K562 (cell line): ENCODE measurements around the gene MCM6. TPM values are rescaled to one million over a fixed set of nuclear protein-coding genes. Genes with fewer than 3 reads are reported as not detected.

Source experiments
- CXXC5 ChIP-seq: fragments of 250-450 bp; sonication (Bioruptor Pico); IDR thresholded peaks from 2 replicates; pipeline ENCODE4 v1.8.0; 2022; ENCODE audit warnings: inconsistent platforms, mild to moderate bottlenecking, moderate library complexity
- DACH1 ChIP-seq: fragments of 450-650 bp; IDR thresholded peaks from 2 replicates; pipeline ENCODE4 v1.6.1; 2018; ENCODE audit not compliant: partially characterized antibody
- DIDO1 ChIP-seq: fragments of 450-650 bp; IDR thresholded peaks from 2 replicates; pipeline ENCODE4 v1.6.1; 2016; ENCODE audit warnings: low read depth, missing biosample characterization, missing genetic modification characterization
- ERF ChIP-seq: fragments of 450-650 bp; formaldehyde crosslinking; IDR thresholded peaks from 2 replicates; pipeline ENCODE4 v1.4.0; 2020; ENCODE audit warnings: mild to moderate bottlenecking, mixed read lengths
- FOS ChIP-seq: IDR thresholded peaks from 3 replicates; pipeline ENCODE4 v1.6.1; 2011; ENCODE audit not compliant: insufficient read length; ENCODE audit errors: extremely low read depth
- FOXJ3 ChIP-seq: sonication (generic); formaldehyde crosslinking; IDR thresholded peaks from 2 replicates; pipeline ENCODE4 v1.4.0; 2020; ENCODE audit warnings: mild to moderate bottlenecking, missing genetic modification reagents
- GTF2A2 ChIP-seq: IDR thresholded peaks from 2 replicates; pipeline ENCODE4 v1.6.1; 2016; ENCODE audit warnings: mild to moderate bottlenecking, missing genetic modification characterization, missing compliant biosample characterization
- HEY1 ChIP-seq: fragments of 250-450 bp; sonication (Bioruptor Pico); IDR thresholded peaks from 2 replicates; pipeline ENCODE4 v1.5.0; 2020; ENCODE audit warnings: mild to moderate bottlenecking, moderate library complexity, borderline replicate concordance
- HNRNPK ChIP-seq: fragments of 200-400 bp; formaldehyde crosslinking; IDR thresholded peaks from one replicate; pipeline ENCODE4 v1.6.1; 2018; ENCODE audit warnings: mild to moderate bottlenecking, low read depth, low read length; ENCODE audit not compliant: poor library complexity, severe bottlenecking
- KAT8 ChIP-seq: fragments of 450-650 bp; IDR thresholded peaks from 2 replicates; pipeline ENCODE4 v1.6.1; 2016; ENCODE audit warnings: low read depth, mild to moderate bottlenecking
- MIER1 ChIP-seq: fragments of 450-650 bp; IDR thresholded peaks from 2 replicates; pipeline ENCODE4 v1.6.1; 2016; ENCODE audit warnings: antibody characterized with exemption, mild to moderate bottlenecking, low read depth
- MYBL2 ChIP-seq, 2 experiments: fragments of 450-650 bp in 1 of 2; sonication (generic) in 1 of 2; formaldehyde crosslinking in 1 of 2; IDR thresholded peaks; 2 replicates each; pipeline versions ENCODE4 v1.6.1 to v1.8.1; 2017 to 2022; ENCODE audit warnings: borderline replicate concordance in 1 of 2, inconsistent platforms in 1 of 2, low read depth in 1 of 2, mild to moderate bottlenecking in 1 of 2, missing genetic modification reagents in 1 of 2, moderate library complexity in 1 of 2
- NCOA2 ChIP-seq, 2 experiments: fragments of 450-650 bp; IDR thresholded peaks; 2 replicates each; pipeline ENCODE4 v1.6.1; 2018; ENCODE audit warnings: mild to moderate bottlenecking in 2 of 2, moderate library complexity in 1 of 2; ENCODE audit not compliant: partially characterized antibody in 2 of 2
- NCOR1 ChIP-seq: fragments of 450-650 bp; IDR thresholded peaks from 2 replicates; pipeline ENCODE4 v1.6.1; 2016; ENCODE audit warnings: mild to moderate bottlenecking, moderate library complexity
- NR2C1 ChIP-seq, 2 experiments: fragments of 450-650 bp; IDR thresholded peaks; 2 replicates each; pipeline ENCODE4 v1.6.1; 2017; ENCODE audit warnings: mild to moderate bottlenecking in 2 of 2, antibody characterized with exemption in 1 of 2, inconsistent platforms in 1 of 2, missing compliant biosample characterization in 1 of 2, missing genetic modification characterization in 1 of 2
- POLR2H ChIP-seq: IDR thresholded peaks from 2 replicates; pipeline ENCODE4 v1.6.1; 2016; ENCODE audit warnings: missing genetic modification characterization, low read depth, mild to moderate bottlenecking, control low read depth, missing compliant biosample characterization, moderate library complexity
- SRSF7 ChIP-seq: fragments of 200-400 bp; formaldehyde crosslinking; optimal IDR thresholded peaks from 2 replicates; pipeline ENCODE3; 2017; ENCODE audit warnings: mild to moderate bottlenecking, low read depth, low read length
- TARDBP ChIP-seq: fragments of 450-650 bp; IDR thresholded peaks from 2 replicates; pipeline ENCODE4 v1.6.1; 2016
- ZBTB17 ChIP-seq: fragments of 450-650 bp; formaldehyde crosslinking; IDR thresholded peaks from 2 replicates; pipeline ENCODE4 v1.4.0; 2020; ENCODE audit warnings: mild to moderate bottlenecking
- ZFP1 ChIP-seq: fragments of 450-650 bp; formaldehyde crosslinking; IDR thresholded peaks from 2 replicates; pipeline ENCODE4 v1.4.0; 2020; ENCODE audit warnings: mild to moderate bottlenecking, mixed read lengths
- ZNF77 ChIP-seq: fragments of 250-450 bp; sonication (Bioruptor Pico); IDR thresholded peaks from 2 replicates; pipeline ENCODE4 v1.5.0; 2020
- ZSCAN29 ChIP-seq: fragments of 450-650 bp; IDR thresholded peaks from 2 replicates; pipeline ENCODE4 v1.6.1; 2017
- polyA plus RNA-seq, 8 experiments: library from polyadenylated mRNA; depleted of rRNA in 4 of 8; stranded (reverse) in 5 of 8; unstranded in 3 of 8; fragments of >200 nt; fragmentation: Nextera tagmentation in 2 of 8; fragmentation: Illumina TruSeq in 1 of 8; extraction: Ambion mirVana in 2 of 8; extraction: Trizol in 1 of 8; gene quantifications; 2 replicates each; pipeline versions ENCODE4 v1.2.1 to v1.2.3, GENCODE V29; 2011 to 2014; ENCODE audit warnings: inconsistent platforms in 1 of 8, missing spikeins in 1 of 8
- total RNA-seq, 7 experiments: library from RNA; depleted of rRNA in 6 of 7; stranded (reverse); fragments of >200 nt in 6 of 7; fragmentation: Illumina TruSeq in 2 of 7; extraction: Trizol in 2 of 7; gene quantifications; 2 replicates each; pipeline versions ENCODE4 v1.2.1 to v1.2.3, GENCODE V29; 2011 to 2021; ENCODE audit warnings: low replicate concordance in 1 of 7
- TF ChIP-seq, protein P1 (sequence below), 2 experiments: fragments of 450-650 bp in 1 of 2; sonication (generic) in 1 of 2; formaldehyde crosslinking in 1 of 2; IDR thresholded peaks in 1 of 2; conservative IDR thresholded peaks in 1 of 2; 2 replicates each; pipeline versions ENCODE4 v1.6.1 to v1.8.1; 2016 to 2023; ENCODE audit warnings: mild to moderate bottlenecking in 2 of 2, moderate library complexity in 2 of 2, inconsistent platforms in 1 of 2, missing genetic modification reagents in 1 of 2
- TF ChIP-seq, protein P2 (sequence below), 2 experiments: fragments of 450-650 bp in 1 of 2; sonication (generic) in 1 of 2; formaldehyde crosslinking; conservative IDR thresholded peaks; 2 replicates each; pipeline versions ENCODE4 v1.4.0 to v1.8.1; 2020 to 2022; ENCODE audit warnings: mild to moderate bottlenecking in 1 of 2, missing genetic modification reagents in 1 of 2
- TF ChIP-seq, protein P3 (sequence below): fragments of 250-450 bp; sonication (Bioruptor Pico); IDR thresholded peaks from 2 replicates; pipeline ENCODE4 v1.5.0; 2021; ENCODE audit warnings: mild to moderate bottlenecking, borderline replicate concordance

The MCM6 gene
- total and polyA plus RNA-seq, 9 of the 15 experiments (the other 6 are each of a cell fraction or from before 2014, with no cell fraction given), result 42.6 to 133 (median 82.4) TPM

DNA sequence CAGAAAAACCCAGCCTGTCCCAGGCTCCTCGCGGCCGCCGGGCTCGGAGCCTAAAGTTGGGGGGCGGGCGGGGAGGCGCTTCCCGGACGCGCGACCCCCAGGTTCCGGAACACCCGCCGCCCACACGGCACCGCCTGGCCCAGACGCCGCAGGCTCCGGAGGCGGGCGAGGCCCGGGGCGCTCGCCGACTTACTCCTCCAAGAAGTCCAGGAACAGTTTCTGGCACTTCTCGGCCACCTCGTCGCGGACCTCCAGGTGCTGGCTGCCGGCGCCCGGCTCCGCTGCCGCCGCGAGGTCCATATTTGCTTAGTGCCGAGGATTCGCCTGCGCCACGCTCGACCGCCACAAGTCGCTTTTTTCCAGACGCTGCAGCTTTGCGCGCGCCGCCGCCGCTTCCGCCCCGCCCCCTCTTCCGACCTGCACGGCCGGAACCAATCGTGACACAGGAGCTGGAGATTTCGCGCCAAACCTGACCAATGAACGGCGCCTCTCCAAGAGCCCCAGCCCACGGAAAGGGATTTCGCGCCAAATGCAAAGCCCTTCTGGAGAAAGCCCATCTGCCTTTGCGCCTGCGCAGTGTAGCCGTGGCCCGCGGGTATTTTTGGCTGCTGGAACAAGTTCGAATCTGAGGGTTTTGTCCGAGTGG, at the start of gene MCM6 (continued):
- no peak for TF ChIP-seq TARDBP
- no peak for TF ChIP-seq NCOR1
- TF ChIP-seq ZSCAN29, result no peak
- TF ChIP-seq FOS, result peak; percentile 77
- TF ChIP-seq, protein P1, sequence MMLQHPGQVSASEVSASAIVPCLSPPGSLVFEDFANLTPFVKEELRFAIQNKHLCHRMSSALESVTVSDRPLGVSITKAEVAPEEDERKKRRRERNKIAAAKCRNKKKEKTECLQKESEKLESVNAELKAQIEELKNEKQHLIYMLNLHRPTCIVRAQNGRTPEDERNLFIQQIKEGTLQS (IDR thresholded peaks at IDR 0.05), result no peak
- TF ChIP-seq, protein P1 (CRISPR knock-in tag; conservative IDR thresholded peaks at IDR 0.05), result peak; percentile 72; the same call in 1 of the 2 replicates
- no peak for TF ChIP-seq SRSF7
- no peak for TF ChIP-seq FOXJ3 (CRISPR knock-in tag)
- no peak for TF ChIP-seq ERF
- no peak for TF ChIP-seq GTF2A2 (tag)
- no peak for TF ChIP-seq MYBL2 (IDR thresholded peaks at IDR 0.05; ENCODE audit: low read depth)
- TF ChIP-seq MYBL2 (CRISPR knock-in tag; IDR thresholded peaks at IDR 0.05; ENCODE audit: borderline replicate concordance), result no peak
- TF ChIP-seq MIER1, result no peak
- TF ChIP-seq POLR2H, result peak; percentile 71
- TF ChIP-seq DIDO1 (tag), result no peak
- TF ChIP-seq, protein P2, sequence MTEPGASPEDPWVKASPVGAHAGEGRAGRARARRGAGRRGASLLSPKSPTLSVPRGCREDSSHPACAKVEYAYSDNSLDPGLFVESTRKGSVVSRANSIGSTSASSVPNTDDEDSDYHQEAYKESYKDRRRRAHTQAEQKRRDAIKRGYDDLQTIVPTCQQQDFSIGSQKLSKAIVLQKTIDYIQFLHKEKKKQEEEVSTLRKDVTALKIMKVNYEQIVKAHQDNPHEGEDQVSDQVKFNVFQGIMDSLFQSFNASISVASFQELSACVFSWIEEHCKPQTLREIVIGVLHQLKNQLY (CRISPR knock-in tag; conservative IDR thresholded peaks at IDR 0.05), result peak in 1 of 2 experiments; percentile 89; a peak in 1 of 4 replicates
- TF ChIP-seq NCOA2 (IDR thresholded peaks at IDR 0.05; ENCODE audit: partially characterized antibody in 2 of 2), result no peak
- TF ChIP-seq ZFP1 (CRISPR knock-in tag), result 0 out of 2 replicates have a peak, but pooled peaks have one; percentile 7
- no peak for TF ChIP-seq HNRNPK
- TF ChIP-seq KAT8, result no peak
- no peak for TF ChIP-seq ZNF77
- peak; percentile 80 for TF ChIP-seq CXXC5 (CRISPR knock-in tag)
- no peak for TF ChIP-seq NR2C1 (IDR thresholded peaks at IDR 0.05)
- no peak for TF ChIP-seq NR2C1 (tag; IDR thresholded peaks at IDR 0.05)
- TF ChIP-seq, protein P3, sequence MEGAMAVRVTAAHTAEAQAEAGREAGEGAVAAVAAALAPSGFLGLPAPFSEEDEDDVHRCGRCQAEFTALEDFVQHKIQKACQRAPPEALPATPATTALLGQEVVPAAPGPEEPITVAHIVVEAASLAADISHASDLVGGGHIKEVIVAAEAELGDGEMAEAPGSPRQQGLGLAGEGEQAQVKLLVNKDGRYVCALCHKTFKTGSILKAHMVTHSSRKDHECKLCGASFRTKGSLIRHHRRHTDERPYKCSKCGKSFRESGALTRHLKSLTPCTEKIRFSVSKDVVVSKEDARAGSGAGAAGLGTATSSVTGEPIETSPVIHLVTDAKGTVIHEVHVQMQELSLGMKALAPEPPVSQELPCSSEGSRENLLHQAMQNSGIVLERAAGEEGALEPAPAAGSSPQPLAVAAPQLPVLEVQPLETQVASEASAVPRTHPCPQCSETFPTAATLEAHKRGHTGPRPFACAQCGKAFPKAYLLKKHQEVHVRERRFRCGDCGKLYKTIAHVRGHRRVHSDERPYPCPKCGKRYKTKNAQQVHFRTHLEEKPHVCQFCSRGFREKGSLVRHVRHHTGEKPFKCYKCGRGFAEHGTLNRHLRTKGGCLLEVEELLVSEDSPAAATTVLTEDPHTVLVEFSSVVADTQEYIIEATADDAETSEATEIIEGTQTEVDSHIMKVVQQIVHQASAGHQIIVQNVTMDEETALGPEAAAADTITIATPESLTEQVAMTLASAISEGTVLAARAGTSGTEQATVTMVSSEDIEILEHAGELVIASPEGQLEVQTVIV (CRISPR knock-in tag), result no peak
- no peak for TF ChIP-seq HEY1 (CRISPR knock-in tag)
- TF ChIP-seq DACH1, result no peak
- TF ChIP-seq ZBTB17 (CRISPR knock-in tag), result 0 out of 2 replicates have a peak, but pooled peaks have one; percentile 6
